ENCODE results near the gene SORCS2. TPM values are rescaled to one million over a fixed set of nuclear protein-coding genes. Genes with fewer than 3 reads are reported as not detected.

The SORCS2 gene
- polyA plus RNA-seq, 1 donor from 2014 or later = not detected

- H3K4me1 Mint-ChIP-seq = no peaks in the 10 kb centered on the region
- no peak overlapping the region for H3K27ac Mint-ChIP-seq
- no peak overlapping the region for H3K4me3 Mint-ChIP-seq
- peaks cover 5% of the 10 kb centered on the region for H3K27me3 Mint-ChIP-seq
- H3K36me3 Mint-ChIP-seq = no peaks in the 10 kb centered on the region
- H3K9me3 Mint-ChIP-seq = peaks cover 0 to 2% (median 0%) of the 10 kb centered on the region in 3 donors
Observed at GRCh38 chr4:7288751-7289523, 96.6 kb downstream of the SORCS2 start.

GRCh38 chr4:7289589-7289988, 97.3 kb downstream of the SORCS2 start:
- Mint-ChIP-seq H3K27me3 (peaks cover 5% of the 10 kb centered on the region), H3K27ac (no peak overlapping the region), H3K4me3 (no peak overlapping the region), H3K9me3 (peaks cover 0 to 2% (median 0%) of the 10 kb centered on the region in 3 donors), H3K4me1 (no peaks in the 10 kb centered on the region), H3K36me3 (no peaks in the 10 kb centered on the region)

- Mint-ChIP-seq H3K4me1 (no peaks in the 10 kb centered on the region), H3K27ac (no peak overlapping the region), H3K36me3 (no peaks in the 10 kb centered on the region)
Observed at GRCh38 chr4:7291372-7292114, 99.2 kb downstream of the SORCS2 start.

GRCh38 chr4:7293703-7294102, 101.4 kb downstream of the SORCS2 start:
- peaks cover 0 to 2% (median 0%) of the 10 kb centered on the region in 3 donors for H3K9me3 Mint-ChIP-seq
- H3K36me3 Mint-ChIP-seq = no peaks in the 10 kb centered on the region
- H3K27me3 Mint-ChIP-seq = no peaks in the 10 kb centered on the region
- no peak overlapping the region for H3K27ac Mint-ChIP-seq
- H3K4me1 Mint-ChIP-seq = no peaks in the 10 kb centered on the region
- H3K4me3 Mint-ChIP-seq = no peak overlapping the region

More at GRCh38 chr4:7291372-7292114, 99.2 kb downstream of the SORCS2 start:
- Mint-ChIP-seq H3K27me3 (no peaks in the 10 kb centered on the region), H3K9me3 (peaks cover 0 to 2% (median 0%) of the 10 kb centered on the region in 3 donors), H3K4me3 (no peak overlapping the region)

- H3K27me3 Mint-ChIP-seq = no peaks in the 10 kb centered on the region
- peaks cover 0 to 2% (median 0%) of the 10 kb centered on the region in 3 donors for H3K9me3 Mint-ChIP-seq
- no peak overlapping the region for H3K4me3 Mint-ChIP-seq
- peaks cover 0 to under 1% (median 0%) of the 10 kb centered on the region in 3 donors for H3K4me1 Mint-ChIP-seq
- no peaks in the 10 kb centered on the region for H3K36me3 Mint-ChIP-seq
- no peak overlapping the region for H3K27ac Mint-ChIP-seq
Observed at GRCh38 chr4:7294176-7294756, 101.9 kb downstream of the SORCS2 start.

- H3K27ac Mint-ChIP-seq = peak overlapping the region in 1 of 3 donors; percentile 85
- no peaks in the 10 kb centered on the region for H3K36me3 Mint-ChIP-seq
- H3K4me3 Mint-ChIP-seq = no peak overlapping the region
- peaks cover 0 to 5% (median 0%) of the 10 kb centered on the region in 3 donors for H3K9me3 Mint-ChIP-seq
- H3K27me3 Mint-ChIP-seq = no peaks in the 10 kb centered on the region
- peaks cover 0 to 2% (median 0%) of the 10 kb centered on the region in 3 donors for H3K4me1 Mint-ChIP-seq
Observed at GRCh38 chr4:7295197-7295910, 103.0 kb downstream of the SORCS2 start.

- peaks cover 0 to 5% (median 0%) of the 10 kb centered on the region in 3 donors for H3K9me3 Mint-ChIP-seq
- H3K36me3 Mint-ChIP-seq = no peaks in the 10 kb centered on the region
- peak overlapping the region in 1 of 3 donors; percentile 85 for H3K27ac Mint-ChIP-seq
- peaks cover 3% of the 10 kb centered on the region for H3K27me3 Mint-ChIP-seq
- no peak overlapping the region for H3K4me3 Mint-ChIP-seq
- H3K4me1 Mint-ChIP-seq = peaks cover 0 to 2% (median 0%) of the 10 kb centered on the region in 3 donors
Observed at GRCh38 chr4:7295911-7296660, 103.7 kb downstream of the SORCS2 start.

- Mint-ChIP-seq H3K9me3 (peaks cover 0 to 5% (median 0%) of the 10 kb centered on the region in 3 donors), H3K4me1 (peaks cover 0 to 2% (median 0%) of the 10 kb centered on the region in 3 donors), H3K27ac (no peak overlapping the region), H3K27me3 (peaks cover 3% of the 10 kb centered on the region), H3K36me3 (no peaks in the 10 kb centered on the region), H3K4me3 (no peak overlapping the region)
Observed at GRCh38 chr4:7296661-7297335, 104.5 kb downstream of the SORCS2 start.

GRCh38 chr4:7297374-7297773, 105.0 kb downstream of the SORCS2 start:
- Mint-ChIP-seq H3K27me3 (peaks cover 3% of the 10 kb centered on the region), H3K4me3 (no peak overlapping the region), H3K9me3 (peaks cover 0 to 5% (median 0%) of the 10 kb centered on the region in 3 donors), H3K27ac (no peak overlapping the region), H3K36me3 (no peaks in the 10 kb centered on the region), H3K4me1 (peaks cover 0 to 2% (median 0%) of the 10 kb centered on the region in 3 donors)

GRCh38 chr4:7297881-7298280, 105.5 kb downstream of the SORCS2 start:
- no peaks in the 10 kb centered on the region for H3K36me3 Mint-ChIP-seq
- peaks cover 0 to 5% (median 0%) of the 10 kb centered on the region in 3 donors for H3K9me3 Mint-ChIP-seq
- peaks cover 3% of the 10 kb centered on the region for H3K27me3 Mint-ChIP-seq
- no peak overlapping the region for H3K4me3 Mint-ChIP-seq
- H3K4me1 Mint-ChIP-seq = peaks cover 0 to 2% (median 0%) of the 10 kb centered on the region in 3 donors
- H3K27ac Mint-ChIP-seq = no peak overlapping the region

- no peak overlapping the region for H3K4me3 Mint-ChIP-seq
- peaks cover 0 to 2% (median 0%) of the 10 kb centered on the region in 3 donors for H3K4me1 Mint-ChIP-seq
- H3K9me3 Mint-ChIP-seq = peaks cover 0 to 3% (median 0%) of the 10 kb centered on the region in 3 donors
- peaks cover 3% of the 10 kb centered on the region for H3K27me3 Mint-ChIP-seq
- peak overlapping the region in 1 of 3 donors; percentile 23 for H3K27ac Mint-ChIP-seq
- H3K36me3 Mint-ChIP-seq = no peaks in the 10 kb centered on the region
Observed at GRCh38 chr4:7298619-7299009, 106.3 kb downstream of the SORCS2 start.

- Mint-ChIP-seq H3K4me3 (no peak overlapping the region), H3K9me3 (peaks cover 0 to 3% (median 0%) of the 10 kb centered on the region in 3 donors), H3K36me3 (no peaks in the 10 kb centered on the region), H3K4me1 (peaks cover 0 to 2% (median 0%) of the 10 kb centered on the region in 3 donors), H3K27me3 (peaks cover 3% of the 10 kb centered on the region), H3K27ac (peak overlapping the region in 2 of 3 donors; percentile 23 to 86)
Observed at GRCh38 chr4:7299010-7299907, 106.9 kb downstream of the SORCS2 start.
